ENCODE results near the gene PNO1. TPM values are rescaled to one million over a fixed set of nuclear protein-coding genes. Genes with fewer than 3 reads are reported as not detected.

The PNO1 gene
- total and polyA plus RNA-seq, 9 of the 15 experiments (the other 6 are each of a cell fraction or from before 2014, with no cell fraction given): 11.8 to 81.7 (median 41.1) TPM

DNA sequence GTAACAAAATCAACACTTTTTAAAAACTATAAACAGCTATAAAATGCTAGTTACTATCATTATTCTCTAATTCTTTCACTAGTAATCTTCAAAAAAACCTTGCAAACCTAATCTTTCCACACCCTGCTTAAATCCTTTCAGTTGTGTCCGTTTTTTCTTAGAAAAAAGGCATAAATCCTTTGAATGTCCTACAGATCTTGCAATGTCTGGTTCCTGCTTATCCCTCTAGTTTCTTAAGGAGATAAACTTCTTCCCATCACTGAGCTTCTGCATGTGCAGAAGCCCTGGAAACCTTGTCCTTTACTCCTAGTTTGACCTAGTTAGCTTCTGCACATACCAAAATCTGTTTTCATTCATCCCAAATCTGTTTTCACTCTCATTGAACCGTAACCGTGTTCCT, 1.3 kb upstream of the PNO1 start (continued):
- TF ChIP-seq ZNF766 (CRISPR knock-in tag; conservative IDR thresholded peaks at IDR 0.05) (no peak), KDM1A (IDR thresholded peaks at IDR 0.05) (peak; percentile 85 to 89), KLF10 (CRISPR knock-in tag; IDR thresholded peaks at IDR 0.05) (no peak), PCBP1 (IDR thresholded peaks at IDR 0.05; ENCODE audit: low read depth, low read length, poor library complexity, severe bottlenecking) (no peak), ETS2 (tag; IDR thresholded peaks at IDR 0.05; ENCODE audit: borderline replicate concordance, poor library complexity, severe bottlenecking) (no peak), ARNT (IDR thresholded peaks at IDR 0.05) (no peak), EP400 (IDR thresholded peaks at IDR 0.05) (no peak), ZNF764 (CRISPR knock-in tag; IDR thresholded peaks at IDR 0.05; ENCODE audit: low read depth) (no peak), NFRKB (IDR thresholded peaks at IDR 0.05; ENCODE audit: low read depth) (no peak), SREBF1 (IDR thresholded peaks at IDR 0.05; ENCODE audit: borderline replicate concordance, low read depth, low read length) (no peak), ZSCAN29 (IDR thresholded peaks at IDR 0.05) (no peak), NUFIP1 (IDR thresholded peaks at IDR 0.05; ENCODE audit: partially characterized antibody) (no peak), CBFA2T3 (IDR thresholded peaks at IDR 0.05) (peak; percentile 37; the same call in 1 of the 2 replicates), ZNF224 (CRISPR knock-in tag; IDR thresholded peaks at IDR 0.05) (no peak), KLF13 (tag; IDR thresholded peaks at IDR 0.05; ENCODE audit: borderline replicate concordance, low read depth) (no peak), DIDO1 (tag; IDR thresholded peaks at IDR 0.05; ENCODE audit: low read depth) (no peak), ZFP36 (IDR thresholded peaks at IDR 0.05; ENCODE audit: low read depth, low read length, partially characterized antibody) (no peak), RBFOX2 (IDR thresholded peaks at IDR 0.05; ENCODE audit: low read depth, low read length) (no peak), MTA2 (IDR thresholded peaks at IDR 0.05; ENCODE audit: low read depth) (peak; percentile 13; the same call in 1 of the 2 replicates), PTRF (tag; IDR thresholded peaks at IDR 0.05) (no peak), SNIP1 (IDR thresholded peaks at IDR 0.05; ENCODE audit: low read depth) (no peak), L3MBTL2 (IDR thresholded peaks at IDR 0.05) (no peak), ZNF75A (CRISPR knock-in tag; IDR thresholded peaks at IDR 0.05) (no peak), ADNP (tag; IDR thresholded peaks at IDR 0.05) (no peak), JUNB (CRISPR knock-in tag; conservative IDR thresholded peaks at IDR 0.05) (no peak), CBX1 (IDR thresholded peaks at IDR 0.05; ENCODE audit: low read depth) (no peak), FOXM1 (IDR thresholded peaks at IDR 0.05; ENCODE audit: low read depth) (no peak), FOXM1 (CRISPR knock-in tag; IDR thresholded peaks at IDR 0.05; ENCODE audit: low read depth) (no peak), FOSL1 (tag; conservative IDR thresholded peaks at IDR 0.05) (no peak), POLR2G (IDR thresholded peaks at IDR 0.05; ENCODE audit: low read depth, low read length) (no peak), STAT5A (IDR thresholded peaks at IDR 0.05; ENCODE audit: borderline replicate concordance, low read length) (peak; percentile 65; the same call in 1 of the 2 replicates), ZNF436 (CRISPR knock-in tag; IDR thresholded peaks at IDR 0.05) (no peak), GTF2A2 (tag; IDR thresholded peaks at IDR 0.05) (no peak), RCOR1 (IDR thresholded peaks at IDR 0.05; ENCODE audit: borderline replicate concordance in 1 of 2, low read depth in 2 of 2, low read length in 2 of 2) (0 out of 4 replicates have a peak, but pooled peaks of 1 of the 2 experiments have one; percentile 8)
- TF ChIP-seq, protein P1, sequence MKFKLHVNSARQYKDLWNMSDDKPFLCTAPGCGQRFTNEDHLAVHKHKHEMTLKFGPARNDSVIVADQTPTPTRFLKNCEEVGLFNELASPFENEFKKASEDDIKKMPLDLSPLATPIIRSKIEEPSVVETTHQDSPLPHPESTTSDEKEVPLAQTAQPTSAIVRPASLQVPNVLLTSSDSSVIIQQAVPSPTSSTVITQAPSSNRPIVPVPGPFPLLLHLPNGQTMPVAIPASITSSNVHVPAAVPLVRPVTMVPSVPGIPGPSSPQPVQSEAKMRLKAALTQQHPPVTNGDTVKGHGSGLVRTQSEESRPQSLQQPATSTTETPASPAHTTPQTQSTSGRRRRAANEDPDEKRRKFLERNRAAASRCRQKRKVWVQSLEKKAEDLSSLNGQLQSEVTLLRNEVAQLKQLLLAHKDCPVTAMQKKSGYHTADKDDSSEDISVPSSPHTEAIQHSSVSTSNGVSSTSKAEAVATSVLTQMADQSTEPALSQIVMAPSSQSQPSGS (CRISPR knock-in tag; IDR thresholded peaks at IDR 0.05): no peak
